Progenitor cell of endocrine pancreas (in vitro differentiated cells): ENCODE data around the gene PABPC1L2B. TPM values are rescaled to one million over a fixed set of nuclear protein-coding genes. Genes with fewer than 3 reads are reported as not detected.
"Not testable (repeated sequence)": the region's sequence is repeated elsewhere in the genome, so short reads cannot be mapped to it uniquely, and the experiment has no call there.

Source experiments
- DNase-seq: peaks from one replicate; pipeline ENCODE4 v3.0.0; 2021; ENCODE audit warnings: low spot score; ENCODE audit not compliant: unreplicated experiment
- H3K27ac Mint-ChIP-seq: 2 replicates; pipeline ENCODE4 v1.8.0; 2021; ENCODE audit warnings: mild to moderate bottlenecking, moderate library complexity, mixed read lengths
- H3K27me3 Mint-ChIP-seq: 2 replicates; pipeline ENCODE4 v1.8.0; 2021; ENCODE audit warnings: mixed read lengths
- H3K36me3 Mint-ChIP-seq: 2 replicates; pipeline ENCODE4 v1.8.0; 2022; ENCODE audit warnings: mixed read lengths; ENCODE audit not compliant: insufficient read depth
- H3K4me1 Mint-ChIP-seq: 2 replicates; pipeline ENCODE4 v1.8.0; 2021; ENCODE audit warnings: low read depth, mixed read lengths
- H3K4me3 Mint-ChIP-seq: 2 replicates; pipeline ENCODE4 v1.8.0; 2021; ENCODE audit warnings: low read depth, mild to moderate bottlenecking, moderate library complexity, mixed read lengths
- H3K9me3 Mint-ChIP-seq: 2 replicates; pipeline ENCODE4 v1.8.0; 2021; ENCODE audit warnings: low read depth, mixed read lengths
- CTCF ChIP-seq: fragments of 200-600 bp; sonication (generic); IDR thresholded peaks from one replicate; pipeline ENCODE4 v1.5.0; 2021; ENCODE audit warnings: antibody characterized with exemption, mild to moderate bottlenecking; ENCODE audit not compliant: unreplicated experiment
- long read RNA-seq: library from polyadenylated mRNA; unstranded; transcript quantifications from one replicate; pipeline ENCODE4 v2.0.0, GENCODE V29; 2020
- total RNA-seq: library from RNA; stranded (reverse); gene quantifications from 2 replicates; pipeline ENCODE4 v1.2.1, GENCODE V29; 2021

PABPC1L2B gene
- total RNA-seq = not detected in 2 replicates
- long read RNA-seq = 0 reads

- DNase-seq, H3K9me3 Mint-ChIP-seq, H3K4me3 Mint-ChIP-seq, H3K27ac Mint-ChIP-seq, H3K36me3 Mint-ChIP-seq, H3K4me1 Mint-ChIP-seq: not testable (repeated sequence)
- peaks cover 10% of the 10 kb centered on the region for H3K27me3 Mint-ChIP-seq
These were observed at the start of gene PABPC1L2B for GRCh38 chrX:73002733-73003132. Gene PABPC1L2B (plus strand): TSS chrX:73002939. CDS start chrX:73003643, 704 bp downstream.

- H3K27ac Mint-ChIP-seq, H3K27me3 Mint-ChIP-seq, H3K4me1 Mint-ChIP-seq, H3K36me3 Mint-ChIP-seq, H3K9me3 Mint-ChIP-seq, H3K4me3 Mint-ChIP-seq, DNase-seq: not testable (repeated sequence)
These were observed 42.8 kb upstream of the PABPC1L2B start for GRCh38 chrX:72959971-72960370.

- not testable (repeated sequence) for H3K27me3 Mint-ChIP-seq, H3K4me3 Mint-ChIP-seq, H3K4me1 Mint-ChIP-seq, H3K36me3 Mint-ChIP-seq, H3K9me3 Mint-ChIP-seq, H3K27ac Mint-ChIP-seq, DNase-seq
These were observed 30.9 kb upstream of the PABPC1L2B start for GRCh38 chrX:72971859-72972258.

GRCh38 chrX:72974885-72975284 lies 27.9 kb upstream of the PABPC1L2B start:
- not testable (repeated sequence) for H3K4me1 Mint-ChIP-seq, H3K36me3 Mint-ChIP-seq, H3K4me3 Mint-ChIP-seq, DNase-seq, H3K27me3 Mint-ChIP-seq, H3K9me3 Mint-ChIP-seq, H3K27ac Mint-ChIP-seq

GRCh38 chrX:72980894-72981469 lies 21.8 kb upstream of the PABPC1L2B start:
- H3K4me3 Mint-ChIP-seq, DNase-seq, H3K36me3 Mint-ChIP-seq, H3K27me3 Mint-ChIP-seq, H3K4me1 Mint-ChIP-seq, H3K27ac Mint-ChIP-seq: not testable (repeated sequence)
- peaks cover 30% of the 10 kb centered on the region for H3K9me3 Mint-ChIP-seq

GRCh38 chrX:73004032-73004431 lies 1.3 kb downstream of the PABPC1L2B start:
- H3K27ac Mint-ChIP-seq, DNase-seq, H3K36me3 Mint-ChIP-seq, H3K4me3 Mint-ChIP-seq, H3K4me1 Mint-ChIP-seq, H3K9me3 Mint-ChIP-seq: not testable (repeated sequence)
- peaks cover 10% of the 10 kb centered on the region for H3K27me3 Mint-ChIP-seq

- no peaks in the 10 kb centered on the region for H3K27me3 Mint-ChIP-seq
- H3K4me1 Mint-ChIP-seq = no peaks in the 10 kb centered on the region
- TF ChIP-seq CTCF = no peak
- H3K27ac Mint-ChIP-seq = no peak overlapping the region
- peaks cover 42% of the 10 kb centered on the region for H3K9me3 Mint-ChIP-seq
- DNase-seq = no peak
- H3K36me3 Mint-ChIP-seq = no peaks in the 10 kb centered on the region
- no peak overlapping the region for H3K4me3 Mint-ChIP-seq
These were observed 18.8 kb downstream of the PABPC1L2B start for GRCh38 chrX:73021361-73022092.

GRCh38 chrX:73022093-73022445 lies 19.3 kb downstream of the PABPC1L2B start:
- not testable (repeated sequence) for H3K36me3 Mint-ChIP-seq, H3K4me3 Mint-ChIP-seq, H3K27ac Mint-ChIP-seq, DNase-seq, H3K4me1 Mint-ChIP-seq, H3K27me3 Mint-ChIP-seq
- peaks cover 44% of the 10 kb centered on the region for H3K9me3 Mint-ChIP-seq

- no peak overlapping the region for H3K27ac Mint-ChIP-seq
- H3K9me3 Mint-ChIP-seq = peaks cover 40% of the 10 kb centered on the region
- no peak for DNase-seq
- H3K4me1 Mint-ChIP-seq = no peaks in the 10 kb centered on the region
- no peaks in the 10 kb centered on the region for H3K27me3 Mint-ChIP-seq
- TF ChIP-seq CTCF = no peak
- no peaks in the 10 kb centered on the region for H3K36me3 Mint-ChIP-seq
- H3K4me3 Mint-ChIP-seq = no peak overlapping the region
These were observed 26.1 kb downstream of the PABPC1L2B start for GRCh38 chrX:73028876-73029275.
